Uterus (tissue), 4 donors: Measurements from ENCODE around the gene ANKRD6. TPM values are rescaled to one million over a fixed set of nuclear protein-coding genes. Genes with fewer than 3 reads are reported as not detected.

Experiments used
- DNase-seq, 2 donors: peaks; one replicate each; pipeline ENCODE4 v3.0.0-alpha.2; 2019 to 2020
- H3K27ac ChIP-seq, 2 donors: fragments of 200-600 bp; sonication (generic); 1 replicate in 1 of 2; 2 replicates in 1 of 2; pipeline ENCODE4 v1.5.1; 2016 to 2018
- H3K27me3 ChIP-seq, 2 donors: fragments of 200-600 bp; sonication (generic); one replicate each; pipeline ENCODE4 v1.5.1; 2018 to 2019; ENCODE audit warnings: control low read depth in 1 of 2
- H3K36me3 ChIP-seq, 2 donors: fragments of 200-600 bp; sonication (generic); one replicate each; pipeline ENCODE4 v1.5.1; 2019; ENCODE audit warnings: control low read depth in 1 of 2
- H3K4me1 ChIP-seq, 2 donors: fragments of 200-600 bp; sonication (generic); one replicate each; pipeline ENCODE4 v1.5.1; 2018 to 2019; ENCODE audit warnings: control low read depth in 1 of 2
- H3K4me3 ChIP-seq, 2 donors: fragments of 200-600 bp; sonication (generic); 1 replicate in 1 of 2; 2 replicates in 1 of 2; pipeline ENCODE4 v1.5.1; 2018 to 2019; ENCODE audit warnings: mild to moderate bottlenecking in 1 of 2
- H3K9me3 ChIP-seq, 2 donors: fragments of 200-600 bp; sonication (generic); one replicate each; pipeline ENCODE4 v1.5.1; 2019; ENCODE audit warnings: control low read depth in 1 of 2
- CTCF ChIP-seq, 4 experiments: fragments of 200-600 bp in 2 of 4; fragments of 450-650 bp in 2 of 4; sonication (generic) in 2 of 4; IDR thresholded peaks; one replicate each; pipeline ENCODE4 v1.5.1; 2016 to 2019; ENCODE audit warnings: antibody characterized with exemption in 4 of 4, mild to moderate bottlenecking in 2 of 4, moderate library complexity in 1 of 4
- POLR2A ChIP-seq, 2 donors: fragments of 450-650 bp; IDR thresholded peaks; one replicate each; pipeline ENCODE4 v1.6.1; 2016; ENCODE audit warnings: antibody characterized with exemption in 2 of 2, mild to moderate bottlenecking in 1 of 2, moderate library complexity in 1 of 2
- intact Hi-C: fragments of 100-400 bp; cut with DNase I; formaldehyde crosslinking; loops from one replicate; pipeline ENCODE4 v1.15.1; 2023; ENCODE audit warnings: low total_unique reads
- total RNA-seq, 4 donors: library from RNA; depleted of rRNA in 3 of 4; stranded (reverse); fragments of >200 nt in 3 of 4; gene quantifications; one replicate each; pipeline versions ENCODE4 v1.1.0 to v1.2.4, GENCODE V29; 2014 to 2023
- donor health status: DM: yes; HTN: yes; CAD: no.

The ANKRD6 gene
- total RNA-seq, 4 donors from 2014 or later = 6.7 to 32.6 (median 24.5) TPM

- no peak for TF ChIP-seq CTCF (IDR thresholded peaks at IDR 0.05)
- no peak for TF ChIP-seq POLR2A (IDR thresholded peaks at IDR 0.05)
- no peak overlapping the region for H3K4me3 ChIP-seq
- H3K4me1 ChIP-seq = no peaks in the 10 kb centered on the region
- H3K9me3 ChIP-seq = no peaks in the 10 kb centered on the region
- no peaks in the 10 kb centered on the region for H3K27me3 ChIP-seq
- DNase-seq = no peak
- intact Hi-C loops = no loop called here
- H3K27ac ChIP-seq = no peak overlapping the region
- no peaks in the 10 kb centered on the region for H3K36me3 ChIP-seq
Measured at GRCh38 chr6:89554106-89554505, 121.2 kb downstream of the ANKRD6 start.

GRCh38 chr6:89555031-89555430, 122.1 kb downstream of the ANKRD6 start:
- H3K27me3 ChIP-seq = no peaks in the 10 kb centered on the region
- no peak for DNase-seq
- H3K4me1 ChIP-seq = no peaks in the 10 kb centered on the region
- no peaks in the 10 kb centered on the region for H3K36me3 ChIP-seq
- TF ChIP-seq CTCF (IDR thresholded peaks at IDR 0.05) (no peak), POLR2A (IDR thresholded peaks at IDR 0.05) (no peak)
- intact Hi-C loops = no loop called here
- H3K4me3 ChIP-seq = no peak overlapping the region
- H3K9me3 ChIP-seq = no peaks in the 10 kb centered on the region
- H3K27ac ChIP-seq = no peak overlapping the region

- H3K27ac ChIP-seq = no peak overlapping the region
- no peaks in the 10 kb centered on the region for H3K36me3 ChIP-seq
- no peak overlapping the region for H3K4me3 ChIP-seq
- H3K4me1 ChIP-seq = no peaks in the 10 kb centered on the region
- DNase-seq = no peak
- H3K9me3 ChIP-seq = no peaks in the 10 kb centered on the region
- TF ChIP-seq POLR2A (IDR thresholded peaks at IDR 0.05) = no peak
- no peak for TF ChIP-seq CTCF (IDR thresholded peaks at IDR 0.05)
- H3K27me3 ChIP-seq = no peaks in the 10 kb centered on the region
- intact Hi-C loops = no loop called here
Measured at GRCh38 chr6:89555806-89556205, 122.9 kb downstream of the ANKRD6 start.

- H3K27me3 ChIP-seq = no peaks in the 10 kb centered on the region
- DNase-seq = no peak
- no peaks in the 10 kb centered on the region for H3K4me1 ChIP-seq
- no peak overlapping the region for H3K4me3 ChIP-seq
- no peak for TF ChIP-seq POLR2A (IDR thresholded peaks at IDR 0.05)
- intact Hi-C loops = no loop called here
- H3K9me3 ChIP-seq = no peaks in the 10 kb centered on the region
- H3K27ac ChIP-seq = no peak overlapping the region
- no peaks in the 10 kb centered on the region for H3K36me3 ChIP-seq
Measured at GRCh38 chr6:89559487-89559886, 126.5 kb downstream of the ANKRD6 start.

- intact Hi-C loops = no loop called here
Measured at GRCh38 chr6:89562093-89562973, 129.4 kb downstream of the ANKRD6 start.

More at GRCh38 chr6:89562093-89562973, 129.4 kb downstream of the ANKRD6 start:
- peak overlapping the region; percentile 14 to 38 for H3K27ac ChIP-seq
- no peaks in the 10 kb centered on the region for H3K27me3 ChIP-seq
- TF ChIP-seq POLR2A (IDR thresholded peaks at IDR 0.05) (no peak), CTCF (IDR thresholded peaks at IDR 0.05) (no peak)
- H3K36me3 ChIP-seq = no peaks in the 10 kb centered on the region
- H3K9me3 ChIP-seq = no peaks in the 10 kb centered on the region
- H3K4me3 ChIP-seq = peak overlapping the region in 1 of 2 donors; percentile 0
- DNase-seq = peak in 1 of 2 donors; percentile 26
- H3K4me1 ChIP-seq = peaks cover 0 to 4% of the 10 kb centered on the region in 2 donors
